Endothelial cell of umbilical vein (primary cell): ENCODE measurements around the gene RAD18.

Experiments
- CTCF ChIP-seq, 2 donors: IDR thresholded peaks; 1 replicate in 1 of 2; 2 replicates in 1 of 2; pipeline ENCODE4 v1.5.1; 2011; ENCODE audit warnings: low read length in 2 of 2, mild to moderate bottlenecking in 2 of 2, moderate library complexity in 2 of 2, control low read depth in 1 of 2, inconsistent platforms in 1 of 2, low read depth in 1 of 2; ENCODE audit not compliant: insufficient read depth in 1 of 2; ENCODE audit errors: extremely low read depth in 1 of 2
- EZH2 ChIP-seq: IDR thresholded peaks from 2 replicates; pipeline ENCODE4 v1.6.1; 2012; ENCODE audit warnings: borderline replicate concordance, low read depth, mild to moderate bottlenecking, moderate library complexity, low read length, inconsistent platforms; ENCODE audit not compliant: severe bottlenecking
- FOS ChIP-seq: IDR thresholded peaks from 2 replicates; pipeline ENCODE4 v1.6.1; 2011; ENCODE audit warnings: mild to moderate bottlenecking, low read length, moderate library complexity, borderline replicate concordance; ENCODE audit not compliant: insufficient read depth
- JUN ChIP-seq: IDR thresholded peaks from 2 replicates; pipeline ENCODE4 v1.6.1; 2011; ENCODE audit warnings: borderline replicate concordance, low read depth; ENCODE audit not compliant: insufficient read length, insufficient read depth
- MAX ChIP-seq: IDR thresholded peaks from 2 replicates; pipeline ENCODE4 v1.6.1; 2011; ENCODE audit not compliant: insufficient read depth, insufficient read length
- MYC ChIP-seq: IDR thresholded peaks from one replicate; pipeline ENCODE4 v1.6.1; 2011; ENCODE audit warnings: mild to moderate bottlenecking, low read depth, low read length
- POLR2A ChIP-seq: IDR thresholded peaks from 2 replicates; pipeline ENCODE4 v1.6.1; 2012; ENCODE audit warnings: low read depth, mild to moderate bottlenecking, control low read depth, low read length
- POLR2AphosphoS5 ChIP-seq: IDR thresholded peaks from 2 replicates; pipeline ENCODE4 v1.6.1; 2012; ENCODE audit warnings: low read depth, mild to moderate bottlenecking, control low read depth, low read length, moderate library complexity; ENCODE audit not compliant: insufficient read depth

GRCh38 chr3:8972639-8973038 is 9.4 kb upstream of the RAD18 start:
- TF ChIP-seq CTCF (IDR thresholded peaks at IDR 0.05; ENCODE audit: extremely low read depth in 1 of 2, insufficient read depth in 1 of 2, low read depth in 1 of 2, low read length in 2 of 2) = no peak
- TF ChIP-seq POLR2A = no peak
- TF ChIP-seq EZH2 = no peak
- TF ChIP-seq POLR2AphosphoS5 = no peak
- TF ChIP-seq MYC = no peak
- TF ChIP-seq MAX = no peak
- no peak for TF ChIP-seq JUN
- no peak for TF ChIP-seq FOS
